ENCODE data around the gene BCL2L13. TPM values are rescaled to one million over a fixed set of nuclear protein-coding genes. Genes with fewer than 3 reads are reported as not detected.

The BCL2L13 gene
- total and polyA plus RNA-seq, 4 donors: 34.6 to 46.5 (median 39.5) TPM

GRCh38 chr22:17716529-17716928, 78.0 kb downstream of the BCL2L13 start:
- DNase-seq (ENCODE audit: low read depth in 4 of 6, low spot score in 6 of 6): no peak
- no peak overlapping the region for H3K27ac ChIP-seq (ENCODE audit: low read depth, low read length)

GRCh38 chr22:17717708-17718107, 79.2 kb downstream of the BCL2L13 start:
- Histone ChIP-seq H3K27me3 (ENCODE audit: control insufficient read depth, insufficient read depth, low read length) (no peaks in the 10 kb centered on the region), H3K4me3 (ENCODE audit: low read depth, low read length) (no peak overlapping the region), H3K27ac (ENCODE audit: low read depth, low read length) (no peak overlapping the region), H3K4me1 (ENCODE audit: control insufficient read depth, insufficient read depth, low read length) (no peaks in the 10 kb centered on the region), H3K9me3 (ENCODE audit: control insufficient read depth, insufficient read depth, low read length) (no peaks in the 10 kb centered on the region), H3K36me3 (ENCODE audit: control insufficient read depth, insufficient read depth, low read length) (no peaks in the 10 kb centered on the region)
- DNase-seq (ENCODE audit: low read depth in 4 of 6, low spot score in 6 of 6): peak in 1 of 6 donors; percentile 27
- WGBS (ENCODE audit: insufficient coverage): 80% methylated on average over 4 of the region's 4 CpGs

More at GRCh38 chr22:17716529-17716928, 78.0 kb downstream of the BCL2L13 start:
- H3K4me3 ChIP-seq (ENCODE audit: low read depth, low read length): no peak overlapping the region
- H3K9me3 ChIP-seq (ENCODE audit: control insufficient read depth, insufficient read depth, low read length): no peaks in the 10 kb centered on the region
- no peaks in the 10 kb centered on the region for H3K36me3 ChIP-seq (ENCODE audit: control insufficient read depth, insufficient read depth, low read length)
- H3K4me1 ChIP-seq (ENCODE audit: control insufficient read depth, insufficient read depth, low read length): no peaks in the 10 kb centered on the region
- no CpG with 5 or more reads among the region's 3 CpGs for WGBS (ENCODE audit: insufficient coverage)
- H3K27me3 ChIP-seq (ENCODE audit: control insufficient read depth, insufficient read depth, low read length): no peaks in the 10 kb centered on the region

GRCh38 chr22:17719911-17720310, 81.4 kb downstream of the BCL2L13 start:
- no peaks in the 10 kb centered on the region for H3K4me1 ChIP-seq (ENCODE audit: control insufficient read depth, insufficient read depth, low read length)
- no peak overlapping the region for H3K27ac ChIP-seq (ENCODE audit: low read depth, low read length)
- no peaks in the 10 kb centered on the region for H3K27me3 ChIP-seq (ENCODE audit: control insufficient read depth, insufficient read depth, low read length)
- no peak overlapping the region for H3K4me3 ChIP-seq (ENCODE audit: low read depth, low read length)
- WGBS (ENCODE audit: insufficient coverage): no CpG with 5 or more reads among the region's 5 CpGs
- H3K9me3 ChIP-seq (ENCODE audit: control insufficient read depth, insufficient read depth, low read length): no peaks in the 10 kb centered on the region
- H3K36me3 ChIP-seq (ENCODE audit: control insufficient read depth, insufficient read depth, low read length): peaks cover 2% of the 10 kb centered on the region
- DNase-seq (ENCODE audit: low read depth in 4 of 6, low spot score in 6 of 6): no peak

- Histone ChIP-seq H3K9me3 (ENCODE audit: control insufficient read depth, insufficient read depth, low read length) (no peaks in the 10 kb centered on the region), H3K4me3 (ENCODE audit: low read depth, low read length) (no peak overlapping the region), H3K4me1 (ENCODE audit: control insufficient read depth, insufficient read depth, low read length) (peaks cover 10% of the 10 kb centered on the region), H3K27me3 (ENCODE audit: control insufficient read depth, insufficient read depth, low read length) (no peaks in the 10 kb centered on the region), H3K27ac (ENCODE audit: low read depth, low read length) (no peak overlapping the region), H3K36me3 (ENCODE audit: control insufficient read depth, insufficient read depth, low read length) (peaks cover 19% of the 10 kb centered on the region)
- no peak for DNase-seq (ENCODE audit: low read depth in 4 of 6, low spot score in 6 of 6)
- no CpG with 5 or more reads among the region's 5 CpGs for WGBS (ENCODE audit: insufficient coverage)
Measured at GRCh38 chr22:17724241-17724640, 85.7 kb downstream of the BCL2L13 start.

GRCh38 chr22:17724678-17725499, 86.3 kb downstream of the BCL2L13 start:
- H3K4me1 ChIP-seq (ENCODE audit: control insufficient read depth, insufficient read depth, low read length): peaks cover 10% of the 10 kb centered on the region
- WGBS (ENCODE audit: insufficient coverage): 39% methylated on average over 6 of the region's 8 CpGs
- H3K4me3 ChIP-seq (ENCODE audit: low read depth, low read length): no peak overlapping the region
- H3K9me3 ChIP-seq (ENCODE audit: control insufficient read depth, insufficient read depth, low read length): no peaks in the 10 kb centered on the region
- DNase-seq (ENCODE audit: low read depth in 4 of 6, low spot score in 6 of 6): no peak
- H3K27me3 ChIP-seq (ENCODE audit: control insufficient read depth, insufficient read depth, low read length): no peaks in the 10 kb centered on the region
- H3K36me3 ChIP-seq (ENCODE audit: control insufficient read depth, insufficient read depth, low read length): peaks cover 19% of the 10 kb centered on the region
- H3K27ac ChIP-seq (ENCODE audit: low read depth, low read length): no peak overlapping the region

- H3K36me3 ChIP-seq (ENCODE audit: control insufficient read depth, insufficient read depth, low read length): peaks cover 19% of the 10 kb centered on the region
- H3K4me1 ChIP-seq (ENCODE audit: control insufficient read depth, insufficient read depth, low read length): peaks cover 10% of the 10 kb centered on the region
- DNase-seq (ENCODE audit: low read depth in 4 of 6, low spot score in 6 of 6): no peak
- no peaks in the 10 kb centered on the region for H3K9me3 ChIP-seq (ENCODE audit: control insufficient read depth, insufficient read depth, low read length)
- no peaks in the 10 kb centered on the region for H3K27me3 ChIP-seq (ENCODE audit: control insufficient read depth, insufficient read depth, low read length)
- H3K27ac ChIP-seq (ENCODE audit: low read depth, low read length): no peak overlapping the region
- no peak overlapping the region for H3K4me3 ChIP-seq (ENCODE audit: low read depth, low read length)
Measured at GRCh38 chr22:17725500-17725796, 86.9 kb downstream of the BCL2L13 start.

- peaks cover 19% of the 10 kb centered on the region for H3K36me3 ChIP-seq (ENCODE audit: control insufficient read depth, insufficient read depth, low read length)
- WGBS (ENCODE audit: insufficient coverage): 82% methylated on average over 6 of the region's 13 CpGs
- H3K4me3 ChIP-seq (ENCODE audit: low read depth, low read length): no peak overlapping the region
- no peak overlapping the region for H3K27ac ChIP-seq (ENCODE audit: low read depth, low read length)
- no peak for DNase-seq (ENCODE audit: low read depth in 4 of 6, low spot score in 6 of 6)
- H3K27me3 ChIP-seq (ENCODE audit: control insufficient read depth, insufficient read depth, low read length): no peaks in the 10 kb centered on the region
- H3K4me1 ChIP-seq (ENCODE audit: control insufficient read depth, insufficient read depth, low read length): peaks cover 10% of the 10 kb centered on the region
- H3K9me3 ChIP-seq (ENCODE audit: control insufficient read depth, insufficient read depth, low read length): no peaks in the 10 kb centered on the region
Measured at GRCh38 chr22:17726006-17726927, 87.7 kb downstream of the BCL2L13 start.

GRCh38 chr22:17726928-17727897, 88.7 kb downstream of the BCL2L13 start:
- Histone ChIP-seq H3K4me1 (ENCODE audit: control insufficient read depth, insufficient read depth, low read length) (peaks cover 10% of the 10 kb centered on the region), H3K36me3 (ENCODE audit: control insufficient read depth, insufficient read depth, low read length) (peaks cover 19% of the 10 kb centered on the region), H3K9me3 (ENCODE audit: control insufficient read depth, insufficient read depth, low read length) (no peaks in the 10 kb centered on the region), H3K27ac (ENCODE audit: low read depth, low read length) (no peak overlapping the region), H3K4me3 (ENCODE audit: low read depth, low read length) (no peak overlapping the region), H3K27me3 (ENCODE audit: control insufficient read depth, insufficient read depth, low read length) (no peaks in the 10 kb centered on the region)
- DNase-seq (ENCODE audit: low read depth in 4 of 6, low spot score in 6 of 6): no peak
- 93% methylated on average over 15 of the region's 18 CpGs for WGBS (ENCODE audit: insufficient coverage)

- Histone ChIP-seq H3K9me3 (ENCODE audit: control insufficient read depth, insufficient read depth, low read length) (no peaks in the 10 kb centered on the region), H3K4me3 (ENCODE audit: low read depth, low read length) (no peak overlapping the region), H3K4me1 (ENCODE audit: control insufficient read depth, insufficient read depth, low read length) (peaks cover 10% of the 10 kb centered on the region), H3K36me3 (ENCODE audit: control insufficient read depth, insufficient read depth, low read length) (peaks cover 21% of the 10 kb centered on the region), H3K27ac (ENCODE audit: low read depth, low read length) (no peak overlapping the region), H3K27me3 (ENCODE audit: control insufficient read depth, insufficient read depth, low read length) (no peaks in the 10 kb centered on the region)
- WGBS (ENCODE audit: insufficient coverage): 94% methylated on average over 2 of the region's 8 CpGs
- no peak for DNase-seq (ENCODE audit: low read depth in 4 of 6, low spot score in 6 of 6)
Measured at GRCh38 chr22:17728786-17729185, 90.2 kb downstream of the BCL2L13 start.

Data from spinal cord (tissue), 10 donors.